GM21619 (cell line): ENCODE measurements around the gene SLC35A1.

Experiments
- ATAC-seq: cut with Tn5 transposase; IDR thresholded peaks from one replicate; pipeline ENCODE4 v1.9.1; 2021; ENCODE audit not compliant: unreplicated experiment

The SLC35A1 gene

GRCh38 chr6:87522686-87523085 is 49.9 kb downstream of the SLC35A1 start:
- no peak for ATAC-seq

- no peak for ATAC-seq
Observed at GRCh38 chr6:87529221-87529620, 56.4 kb downstream of the SLC35A1 start.

DNA sequence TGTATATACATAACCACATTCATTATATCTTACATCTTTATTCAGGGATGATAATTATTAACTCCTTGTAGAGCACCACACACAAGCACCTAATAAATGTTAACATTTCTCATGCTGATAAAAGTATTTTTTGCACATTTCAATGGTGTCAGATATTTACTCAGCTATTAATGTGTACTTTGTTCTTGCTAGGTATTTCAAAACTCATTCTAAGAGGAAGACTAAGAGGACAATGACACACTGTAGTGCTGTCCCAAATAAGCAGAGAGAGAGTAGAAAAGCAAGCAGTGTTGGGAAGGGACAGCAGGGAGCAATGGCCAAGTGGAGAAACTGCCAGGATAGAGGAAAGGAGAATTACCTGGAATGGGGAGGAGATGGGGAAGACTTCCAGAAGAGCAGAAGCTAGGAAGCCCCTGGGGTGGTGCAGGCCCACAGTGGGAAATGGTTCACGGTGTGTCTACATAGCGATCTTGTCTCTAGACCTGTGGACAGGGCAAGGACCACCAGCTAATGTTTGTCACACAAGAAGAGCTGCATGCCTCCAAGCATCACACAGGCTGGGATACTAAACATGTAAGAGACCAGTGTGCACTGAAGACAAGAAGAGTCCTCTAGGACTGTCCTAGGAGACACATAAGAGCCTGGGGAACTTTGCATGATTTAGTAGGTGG is 61.7 kb downstream of the SLC35A1 start:
- ATAC-seq = no peak

DNA sequence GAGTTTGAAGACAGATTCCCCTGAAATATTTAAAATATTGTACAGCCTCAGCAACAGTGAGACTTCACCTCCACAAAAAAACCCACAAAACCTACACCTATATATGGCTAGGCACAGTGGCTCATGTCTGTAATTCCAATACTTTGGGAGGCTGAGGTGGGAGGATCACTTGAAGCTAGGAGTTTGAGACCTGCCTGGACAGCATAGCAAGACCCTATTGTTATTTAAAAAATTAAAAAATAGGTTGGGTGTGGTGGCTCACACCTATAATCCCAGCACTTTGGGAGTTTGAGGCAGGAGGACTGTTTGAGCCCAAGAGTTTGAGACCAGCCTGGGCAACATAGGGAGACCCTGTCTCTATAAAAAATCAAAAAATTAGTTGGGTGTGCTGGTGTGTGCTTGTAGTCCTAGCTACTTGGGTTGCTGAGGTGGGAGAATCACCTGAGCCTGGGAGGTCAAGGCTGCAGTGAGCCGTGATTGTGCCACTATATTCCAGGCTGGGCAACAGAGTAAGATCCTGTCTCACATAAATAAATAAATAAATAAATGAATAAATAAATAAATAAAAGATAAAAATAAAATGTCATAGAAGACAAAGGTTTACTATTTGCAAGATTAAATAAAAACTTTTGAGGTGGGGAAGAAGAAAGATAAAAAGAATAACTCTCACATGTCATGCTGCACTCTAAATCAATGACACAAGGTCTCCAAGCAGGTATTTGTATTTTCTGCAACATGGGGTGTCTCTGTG is 65.9 kb downstream of the SLC35A1 start:
- ATAC-seq = no peak

DNA sequence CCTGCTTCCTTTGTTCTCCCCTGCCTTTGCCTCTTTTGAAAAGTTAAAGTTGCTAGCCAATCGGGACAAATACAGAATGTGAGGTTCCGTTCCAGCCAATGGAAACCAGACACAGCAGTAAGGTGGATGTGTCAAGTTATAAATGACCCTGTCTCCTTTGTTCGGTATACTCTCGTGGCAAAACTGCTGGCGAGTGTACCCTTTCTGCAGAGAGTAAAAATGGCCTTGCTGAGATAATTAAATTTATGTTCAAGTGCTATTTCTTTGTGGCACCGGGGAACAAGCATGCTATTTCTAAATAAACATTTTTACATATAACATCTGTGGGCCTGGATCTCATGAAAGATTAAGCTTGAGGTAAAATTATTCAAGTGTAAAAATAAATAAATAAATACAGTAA is 66.8 kb downstream of the SLC35A1 start:
- ATAC-seq = no peak

DNA sequence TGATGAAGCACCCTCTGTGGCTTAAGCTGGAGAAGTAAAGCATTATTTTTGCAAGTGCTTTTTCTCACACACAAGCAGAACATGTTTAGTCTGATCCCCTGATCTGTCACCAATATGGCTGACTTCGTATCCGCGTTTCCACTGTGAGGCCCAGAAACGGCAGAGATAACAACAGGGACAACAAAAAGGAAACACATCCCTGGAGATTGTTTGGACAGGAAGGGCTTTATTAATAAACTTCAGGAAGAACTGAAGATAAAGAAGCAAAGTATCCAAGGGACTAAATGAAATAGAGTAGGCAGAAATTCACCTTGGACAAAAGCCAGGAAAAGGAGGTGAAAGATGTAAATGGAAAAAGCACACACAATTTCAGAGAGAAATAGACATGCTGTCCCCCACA is 67.8 kb downstream of the SLC35A1 start:
- ATAC-seq = no peak

DNA sequence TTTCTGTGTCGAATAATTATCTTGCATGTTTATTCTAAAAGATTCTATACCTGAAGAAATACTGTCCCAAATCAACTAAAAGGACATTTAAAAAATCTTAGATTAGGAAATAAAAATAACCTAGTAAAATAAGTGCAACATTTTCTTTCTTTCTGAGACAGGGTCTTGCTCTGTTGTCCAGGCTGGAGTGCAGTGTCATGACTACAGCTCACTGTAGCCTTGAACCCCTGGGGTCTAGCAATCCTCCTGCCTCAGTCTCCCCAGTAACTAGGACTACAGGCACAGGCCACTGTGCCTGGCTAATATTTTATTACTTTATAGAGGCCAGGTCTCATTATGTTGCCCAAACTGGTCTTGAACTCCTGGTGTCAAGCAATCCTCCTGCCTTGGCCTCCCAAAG is 68.3 kb downstream of the SLC35A1 start:
- no peak for ATAC-seq

DNA sequence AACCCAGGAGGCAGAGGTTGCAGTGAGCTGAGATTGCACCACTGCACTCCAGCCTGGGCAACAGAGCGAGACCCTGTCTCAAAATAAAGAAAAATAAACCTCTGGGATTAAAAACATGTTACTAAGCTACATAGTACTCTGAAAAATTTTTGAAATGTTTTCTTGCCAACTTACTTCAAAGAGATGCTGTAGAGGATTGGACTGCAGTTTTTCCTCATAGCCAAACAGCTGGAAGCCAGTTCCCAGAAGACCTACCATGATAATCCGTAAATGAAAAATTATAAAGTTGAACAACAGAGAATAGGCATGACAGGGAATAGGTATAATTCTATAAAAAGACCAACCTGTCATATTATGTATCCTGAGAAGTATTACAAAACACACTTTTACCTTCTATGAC is 69.0 kb downstream of the SLC35A1 start:
- no peak for ATAC-seq

- no peak for ATAC-seq
Observed at GRCh38 chr6:87543696-87544473, 71.1 kb downstream of the SLC35A1 start.

DNA sequence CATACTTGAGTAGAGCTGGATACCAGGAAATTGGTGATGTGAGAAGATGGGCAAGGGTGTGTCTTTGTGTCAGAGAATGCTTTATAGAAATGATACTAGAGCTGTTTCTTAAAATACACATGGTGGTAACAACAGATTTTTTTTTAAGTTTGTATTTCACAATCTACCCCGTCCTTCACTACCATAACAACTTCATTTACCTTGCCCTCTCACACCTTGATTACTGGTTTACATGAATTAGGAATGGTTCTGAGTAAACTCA is 71.6 kb downstream of the SLC35A1 start:
- ATAC-seq = no peak

DNA sequence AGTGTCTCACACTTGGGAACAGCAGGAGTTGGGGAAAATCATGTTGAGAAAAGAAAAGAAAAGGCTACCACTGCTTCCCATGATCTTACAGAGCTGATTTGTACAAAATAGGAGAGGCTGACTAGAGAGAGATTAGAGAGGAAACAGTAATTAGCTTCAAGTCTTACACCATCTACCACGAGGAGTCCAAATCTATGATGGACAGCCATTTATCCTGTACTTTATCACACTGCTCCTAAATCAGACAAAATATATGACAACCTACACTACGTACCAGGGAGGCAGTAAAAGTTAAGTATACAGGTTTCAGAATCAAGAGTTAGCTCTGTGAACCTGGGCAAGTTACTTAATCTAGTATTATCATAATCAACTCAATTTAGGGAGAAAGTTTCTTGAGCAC is 79.0 kb downstream of the SLC35A1 start:
- ATAC-seq = no peak

- no peak for ATAC-seq
Observed at GRCh38 chr6:87553159-87553765, 80.5 kb downstream of the SLC35A1 start.

DNA sequence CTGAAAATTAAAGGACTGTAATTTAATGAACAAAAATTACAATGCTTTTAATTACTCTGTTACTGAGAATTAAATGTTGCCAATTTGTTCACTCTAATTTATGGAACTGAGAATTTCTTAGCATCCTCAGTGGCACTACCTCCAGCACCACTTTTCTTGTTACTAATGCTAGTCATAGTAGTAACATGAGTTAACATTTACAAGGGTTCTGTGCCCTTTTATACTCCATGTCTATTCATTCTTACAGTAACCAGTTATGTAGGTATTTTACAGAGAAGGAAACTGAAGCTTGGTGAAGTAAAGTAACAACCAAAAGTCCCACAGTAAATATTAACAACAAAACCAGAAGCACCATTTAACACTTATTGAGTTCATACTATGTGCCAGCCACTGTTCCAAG is 82.7 kb downstream of the SLC35A1 start:
- ATAC-seq = no peak

- no peak for ATAC-seq
Observed at GRCh38 chr6:87558446-87558845, 85.7 kb downstream of the SLC35A1 start.

DNA sequence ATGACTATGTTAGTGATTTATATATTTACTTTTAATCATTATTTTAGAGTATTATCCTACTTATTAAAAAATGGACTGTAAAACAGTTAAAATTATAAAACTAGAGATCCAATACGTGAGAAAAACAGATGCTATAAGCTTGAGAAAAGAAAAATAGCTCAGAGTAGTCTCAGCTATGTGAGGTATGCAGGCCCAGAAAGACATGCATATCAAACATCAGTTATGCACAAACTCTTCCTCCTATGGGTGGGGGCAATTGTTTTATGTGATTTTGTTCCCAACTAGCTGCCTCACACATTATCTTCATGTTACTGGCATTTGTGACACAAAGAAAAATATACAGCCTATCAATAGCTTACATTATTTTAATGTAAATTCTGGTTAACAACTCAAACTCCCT is 88.2 kb downstream of the SLC35A1 start:
- no peak for ATAC-seq
